Measurements from ENCODE around the gene KCNIP2.

DNA sequence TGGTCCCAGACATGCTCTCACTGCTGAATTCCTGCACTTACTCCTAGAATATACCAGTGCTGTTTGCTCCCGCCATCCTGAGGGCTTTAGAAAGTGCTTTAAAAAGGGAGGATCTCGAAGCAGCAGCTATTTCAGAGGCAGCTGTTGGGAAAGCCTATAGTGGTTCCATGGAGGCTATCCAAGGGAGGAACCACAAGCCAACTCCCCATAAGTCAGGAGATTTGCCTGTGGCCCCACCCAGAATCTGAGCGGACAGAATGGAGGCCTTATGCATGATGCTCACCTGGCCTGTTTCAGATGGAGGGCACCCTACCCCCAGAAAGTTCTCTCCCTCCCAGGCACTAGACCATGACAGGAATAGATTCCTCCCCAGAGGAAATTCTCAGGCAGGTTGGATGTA, 2.3 kb upstream of the KCNIP2 start:
- TF ChIP-seq, protein P1, sequence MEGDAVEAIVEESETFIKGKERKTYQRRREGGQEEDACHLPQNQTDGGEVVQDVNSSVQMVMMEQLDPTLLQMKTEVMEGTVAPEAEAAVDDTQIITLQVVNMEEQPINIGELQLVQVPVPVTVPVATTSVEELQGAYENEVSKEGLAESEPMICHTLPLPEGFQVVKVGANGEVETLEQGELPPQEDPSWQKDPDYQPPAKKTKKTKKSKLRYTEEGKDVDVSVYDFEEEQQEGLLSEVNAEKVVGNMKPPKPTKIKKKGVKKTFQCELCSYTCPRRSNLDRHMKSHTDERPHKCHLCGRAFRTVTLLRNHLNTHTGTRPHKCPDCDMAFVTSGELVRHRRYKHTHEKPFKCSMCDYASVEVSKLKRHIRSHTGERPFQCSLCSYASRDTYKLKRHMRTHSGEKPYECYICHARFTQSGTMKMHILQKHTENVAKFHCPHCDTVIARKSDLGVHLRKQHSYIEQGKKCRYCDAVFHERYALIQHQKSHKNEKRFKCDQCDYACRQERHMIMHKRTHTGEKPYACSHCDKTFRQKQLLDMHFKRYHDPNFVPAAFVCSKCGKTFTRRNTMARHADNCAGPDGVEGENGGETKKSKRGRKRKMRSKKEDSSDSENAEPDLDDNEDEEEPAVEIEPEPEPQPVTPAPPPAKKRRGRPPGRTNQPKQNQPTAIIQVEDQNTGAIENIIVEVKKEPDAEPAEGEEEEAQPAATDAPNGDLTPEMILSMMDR (conservative IDR thresholded peaks at IDR 0.05; ENCODE audit: low read length), result no peak
- TF ChIP-seq EZH2phosphoT487 (IDR thresholded peaks at IDR 0.05; ENCODE audit: borderline replicate concordance, low read depth, low read length), result no peak
